Pancreas (tissue), 10 donors: Measurements from ENCODE around the gene VASH2. TPM values are rescaled to one million over a fixed set of nuclear protein-coding genes. Genes with fewer than 3 reads are reported as not detected.

ENCODE experiments used
- ATAC-seq, 4 donors: fragments of 200-7000 bp; cut with Tn5 transposase; one replicate each; pipeline versions ENCODE4 v1.8.0 to v1.9.1; 2020; ENCODE audit warnings: mild to moderate bottlenecking in 4 of 4, moderate library complexity in 4 of 4
- DNase-seq, 6 donors: peaks; one replicate each; pipeline ENCODE4 v3.0.0-alpha.2; 2020
- FAIRE-seq: peaks from 2 replicates; lab custom pipeline; 2012; peaks lifted over from hg19 to GRCh38; lab: Jason Lieb, UNC
- H3K27ac ChIP-seq, 4 donors: fragments of 200-600 bp; sonication (generic); 1 replicate in 3 of 4; 2 replicates in 1 of 4; pipeline versions ENCODE4 v1.5.0 to v1.8.0; 2020
- H3K27me3 ChIP-seq, 4 donors: fragments of 200-600 bp; one replicate each; pipeline ENCODE4 v1.8.0; 2021
- H3K36me3 ChIP-seq, 3 donors: fragments of 200-600 bp; sonication (generic) in 1 of 3; one replicate each; pipeline versions ENCODE4 v1.5.0 to v1.8.0; 2020 to 2021
- H3K4me1 ChIP-seq, 3 donors: fragments of 200-600 bp; one replicate each; pipeline ENCODE4 v1.8.0; 2021
- H3K4me3 ChIP-seq, 4 donors: fragments of 200-600 bp; sonication (generic) in 2 of 4; one replicate each; pipeline versions ENCODE4 v1.5.0 to v1.8.0; 2020 to 2021
- H3K9me3 ChIP-seq, 4 donors: fragments of 200-600 bp; one replicate each; pipeline ENCODE4 v1.8.0; 2021
- CTCF ChIP-seq, 4 donors: fragments of 200-600 bp; sonication (generic) in 3 of 4; IDR thresholded peaks; one replicate each; pipeline versions ENCODE4 v1.5.0 to v1.8.0; 2021; ENCODE audit warnings: antibody characterized with exemption in 4 of 4
- WGBS, 2 donors: extraction: QIAGEN DNeasy Blood & Tissue Kit; methylation state at CpG; one replicate each; pipeline ENCODE4 v1.1.7; 2013; 5-methylcytosine and 5-hydroxymethylcytosine counted together
- intact Hi-C, 3 donors: fragments of 100-400 bp; cut with DNase I; formaldehyde crosslinking; loops; one replicate each; pipeline versions ENCODE4 v1.11.1 to v1.14.2; 2022
- polyA plus RNA-seq, 2 donors: library from polyadenylated mRNA; stranded (reverse); fragments of 200-250 nt; gene quantifications; one replicate each; pipeline ENCODE4 v1.2.3, GENCODE V29; 2013
- total RNA-seq, 6 donors: library from RNA; stranded (reverse); fragmentation: NEBNext Ultra II Directional in 4 of 6; extraction: Animal tissue kit (Norgen Biotek cat#: 25700) in 4 of 6; gene quantifications; one replicate each; pipeline versions ENCODE4 v1.2.1 to v1.2.4, GENCODE V29; 2021 to 2023
- donor health status: healthy with polysubstance abuse.
- donor health status: DM: no; HTN: no; CAD: no; lungs with moderate emphysema.
- donor health status: DM: no; HTN: no; CAD: no.
- donor health status: control.
- donor health status: control.
- donor health status: Bipolar disorder and iron deficiency.
- donor health status: DM: yes; HTN: yes; CAD: no.
- donor health status: DM: no; HTN: no; CAD: no.
- donor health status: DM: no; HTN: no; CAD: no.
- donor health status: DM: yes; HTN: yes; CAD: no.

VASH2 gene
- total and polyA plus RNA-seq, 8 donors: 0.15 to 1.9 (median 0.52) TPM; not detected in 1

DNA sequence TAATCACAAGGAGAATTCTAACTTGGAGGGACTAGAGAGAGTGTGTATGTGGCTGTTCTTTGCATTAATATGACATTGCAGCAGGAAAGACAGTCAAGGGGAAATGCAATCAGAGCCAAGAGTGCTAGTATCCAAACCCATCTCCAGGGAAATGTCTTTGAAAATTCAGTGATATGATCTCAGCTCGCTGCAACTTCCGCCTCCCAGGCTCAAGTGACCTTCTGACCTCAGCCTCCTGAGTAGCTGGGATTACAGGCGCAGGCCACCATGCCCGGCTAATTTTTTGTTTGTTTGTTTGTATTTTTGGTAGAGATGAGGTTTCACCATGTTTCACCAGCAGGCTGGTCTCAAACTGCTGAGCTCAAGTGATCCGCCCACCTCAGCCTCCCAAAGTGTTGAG, 16.3 kb downstream of the VASH2 start:
- FAIRE-seq: no peak
- no peak for ATAC-seq
- Histone ChIP-seq H3K27me3 (no peaks in the 10 kb centered on the region), H3K9me3 (no peaks in the 10 kb centered on the region), H3K27ac (no peak overlapping the region), H3K4me3 (no peak overlapping the region), H3K36me3 (no peaks in the 10 kb centered on the region), H3K4me1 (no peaks in the 10 kb centered on the region)
- intact Hi-C loops: no loop called here
- DNase-seq: no peak
- WGBS, 2 donors: 80 to 89% methylated on average over 5 of the region's 5 CpGs
- TF ChIP-seq CTCF (IDR thresholded peaks at IDR 0.05): no peak

GRCh38 chr1:212967801-212968200, 17.5 kb downstream of the VASH2 start:
- H3K36me3 ChIP-seq: no peaks in the 10 kb centered on the region
- 53 to 66% methylated on average over 8 of the region's 8 CpGs for WGBS, 2 donors
- H3K9me3 ChIP-seq: no peaks in the 10 kb centered on the region
- H3K27ac ChIP-seq: no peak overlapping the region
- H3K4me3 ChIP-seq: no peak overlapping the region
- intact Hi-C loops: no loop called here
- H3K27me3 ChIP-seq: no peaks in the 10 kb centered on the region
- FAIRE-seq (no peak), DNase-seq (no peak), ATAC-seq (peak in 3 of 4 donors; percentile 67 to 70 (median 70))
- H3K4me1 ChIP-seq: no peaks in the 10 kb centered on the region
- TF ChIP-seq CTCF (IDR thresholded peaks at IDR 0.05): peak in 2 of 4 donors; percentile 19 to 38

- ATAC-seq (no peak), FAIRE-seq (no peak), DNase-seq (no peak)
- 53 to 56% methylated on average over 3 of the region's 3 CpGs for WGBS, 2 donors
- no peak overlapping the region for H3K27ac ChIP-seq
- H3K27me3 ChIP-seq: no peaks in the 10 kb centered on the region
- no peak for TF ChIP-seq CTCF (IDR thresholded peaks at IDR 0.05)
- H3K36me3 ChIP-seq: no peaks in the 10 kb centered on the region
- no peaks in the 10 kb centered on the region for H3K4me1 ChIP-seq
- H3K4me3 ChIP-seq: no peak overlapping the region
- intact Hi-C loops: no loop called here
- no peaks in the 10 kb centered on the region for H3K9me3 ChIP-seq
Observed at GRCh38 chr1:212968368-212968863, 18.1 kb downstream of the VASH2 start.

GRCh38 chr1:212970085-212970484, 19.7 kb downstream of the VASH2 start:
- FAIRE-seq (no peak), DNase-seq (no peak), ATAC-seq (no peak)
- Histone ChIP-seq H3K27me3 (no peaks in the 10 kb centered on the region), H3K4me1 (no peaks in the 10 kb centered on the region), H3K36me3 (no peaks in the 10 kb centered on the region), H3K27ac (no peak overlapping the region), H3K4me3 (no peak overlapping the region), H3K9me3 (no peaks in the 10 kb centered on the region)
- 77 to 86% methylated on average over 4 of the region's 4 CpGs for WGBS, 2 donors
- intact Hi-C loops: no loop called here
- no peak for TF ChIP-seq CTCF (IDR thresholded peaks at IDR 0.05)

DNA sequence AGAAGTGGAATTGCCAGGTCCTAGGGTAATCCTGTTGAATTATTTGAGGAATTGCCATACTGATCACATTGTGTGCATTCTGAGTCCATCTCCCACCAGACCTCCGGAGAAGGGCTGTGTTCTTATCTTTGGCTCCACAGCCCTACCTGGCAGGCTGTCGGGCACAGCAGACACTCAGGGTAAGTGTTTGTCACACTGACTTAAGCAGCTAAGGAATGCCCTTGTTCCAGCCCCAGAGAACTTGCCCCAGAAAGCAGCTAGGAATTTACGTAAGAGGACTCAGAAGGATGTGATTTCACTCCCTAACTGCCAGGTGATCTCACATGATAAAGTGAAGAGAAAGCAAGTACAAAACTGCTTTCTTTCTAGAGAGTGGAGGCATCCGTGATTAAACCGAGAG, 21.0 kb downstream of the VASH2 start:
- Histone ChIP-seq H3K27ac (no peak overlapping the region), H3K4me1 (no peaks in the 10 kb centered on the region), H3K36me3 (no peaks in the 10 kb centered on the region), H3K9me3 (no peaks in the 10 kb centered on the region), H3K4me3 (no peak overlapping the region), H3K27me3 (no peaks in the 10 kb centered on the region)
- FAIRE-seq (no peak), DNase-seq (no peak), ATAC-seq (no peak)
- TF ChIP-seq CTCF (IDR thresholded peaks at IDR 0.05): no peak
- 69 to 75% methylated on average over 5 of the region's 5 CpGs for WGBS, 2 donors
- intact Hi-C loops: no loop called here
